ENCODE results near the gene MEX3D. TPM values are rescaled to one million over a fixed set of nuclear protein-coding genes. Genes with fewer than 3 reads are reported as not detected.

MEX3D gene
- total and polyA plus RNA-seq, 5 donors: 4.4 to 12.4 (median 11.0) TPM

DNA sequence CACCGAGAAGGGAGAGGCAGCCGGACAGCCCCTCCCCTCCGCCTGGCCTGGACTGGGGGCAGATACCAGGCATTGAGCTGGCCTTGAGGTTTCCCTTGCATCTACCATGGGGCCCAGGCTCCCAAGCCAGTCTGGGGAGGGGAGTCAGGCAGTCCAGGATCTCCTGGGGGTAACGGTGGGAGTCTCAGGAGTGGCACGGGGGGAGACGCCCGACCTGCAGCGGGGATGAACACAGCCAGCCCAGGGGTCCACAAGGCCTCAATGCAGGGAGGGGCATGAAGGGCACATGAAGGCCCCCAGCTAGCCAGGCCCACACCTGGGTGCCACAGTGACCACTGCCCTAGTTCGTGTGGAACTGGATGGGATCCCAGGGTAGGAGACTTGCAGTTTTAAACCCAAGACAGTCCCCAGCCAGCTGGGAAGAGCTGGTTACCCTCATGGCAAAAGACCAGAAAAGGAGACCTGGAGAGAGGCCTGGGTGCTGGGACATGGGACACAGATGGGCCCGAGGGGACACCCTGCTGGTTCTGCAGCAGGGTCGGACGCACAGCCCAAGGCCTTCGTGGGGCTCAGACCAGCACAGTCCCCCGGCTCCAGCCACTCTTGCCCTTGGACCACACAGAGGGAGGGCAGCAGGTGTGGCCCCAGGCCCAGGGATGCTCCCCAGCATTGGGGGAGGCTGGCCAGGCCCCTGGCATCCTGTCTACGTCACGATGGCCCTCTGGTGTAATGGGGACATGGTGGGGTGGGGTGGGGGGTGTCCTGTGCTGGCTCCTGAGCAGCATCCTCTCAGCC, 41.8 kb upstream of the MEX3D start:
- H3K4me3 ChIP-seq (ENCODE audit: low read length): no peak overlapping the region
- intact Hi-C loops (cut with DNase I): loop anchor here in 2 of 4 donors (5.0 kb wide), 2 partner anchors 37 to 42 kb away; partner anchors contain the start of gene TCF3 (in 1 of the 2)
- WGBS: 87% methylated on average over 16 of the region's 16 CpGs

GRCh38 chr19:1609103-1609396, 40.9 kb upstream of the MEX3D start:
- intact Hi-C loops (cut with DNase I): loop anchor here in 2 of 4 donors (5.0 kb wide), 2 partner anchors 38 to 43 kb away; partner anchors contain the start of gene TCF3 (in 1 of the 2)
- Histone ChIP-seq H3K4me1 (ENCODE audit: control insufficient read depth, insufficient read depth, low read length) (no peaks in the 10 kb centered on the region), H3K27ac (ENCODE audit: low read length) (no peak overlapping the region), H3K27me3 (ENCODE audit: control insufficient read depth, insufficient read depth) (no peaks in the 10 kb centered on the region), H3K4me3 (ENCODE audit: low read length) (no peak overlapping the region), H3K9me3 (ENCODE audit: control insufficient read depth, low read length) (no peaks in the 10 kb centered on the region)
- no peak for ATAC-seq
- no peak for DNase-seq
- WGBS: 45% methylated on average over 10 of the region's 10 CpGs

More for the DNA sequence above, 41.8 kb upstream of the MEX3D start:
- Histone ChIP-seq H3K9me3 (ENCODE audit: control insufficient read depth, low read length) (no peaks in the 10 kb centered on the region), H3K27me3 (ENCODE audit: control insufficient read depth, insufficient read depth) (no peaks in the 10 kb centered on the region), H3K4me1 (ENCODE audit: control insufficient read depth, insufficient read depth, low read length) (no peaks in the 10 kb centered on the region), H3K27ac (ENCODE audit: low read length) (no peak overlapping the region)
- ATAC-seq (no peak), DNase-seq (peak in 1 of 3 donors; percentile 26)

DNA sequence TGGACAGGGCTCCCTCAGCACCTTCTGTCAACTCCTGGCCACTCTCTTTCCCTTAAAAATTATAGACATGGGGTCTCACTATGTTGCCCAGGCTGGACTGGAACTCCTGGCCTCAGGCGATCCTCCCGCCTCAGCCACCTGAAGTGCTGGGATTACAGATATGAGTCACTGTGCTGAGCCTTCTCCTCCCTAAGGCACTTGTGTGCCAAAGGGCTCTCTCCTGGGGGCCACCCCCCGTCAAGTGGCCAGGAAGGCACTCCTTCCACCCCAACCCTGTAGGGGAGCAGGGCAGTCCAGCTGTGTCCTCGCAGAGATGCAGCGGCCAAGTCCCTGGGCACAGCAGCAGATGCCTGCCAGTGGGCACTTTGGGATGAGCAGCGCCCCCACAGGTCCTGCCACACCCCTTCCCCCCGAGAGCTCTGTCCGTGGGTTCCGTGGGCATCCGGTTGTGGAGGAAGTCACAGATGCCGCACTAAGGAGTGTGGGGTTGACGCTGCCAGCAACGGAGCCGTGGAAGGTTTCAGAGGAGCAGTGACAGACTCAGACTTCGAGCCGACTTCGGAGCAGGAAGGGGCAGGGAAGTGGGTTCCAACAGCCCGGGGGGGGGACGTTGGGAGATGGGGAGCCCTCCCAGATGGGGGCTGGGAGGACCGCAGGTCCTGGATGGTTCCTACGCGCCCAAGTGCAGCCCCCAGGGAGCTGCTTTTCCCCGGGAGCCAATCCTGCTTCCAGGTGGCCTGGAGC, 40.4 kb upstream of the MEX3D start:
- no peaks in the 10 kb centered on the region for H3K9me3 ChIP-seq (ENCODE audit: control insufficient read depth, low read length)
- H3K27me3 ChIP-seq (ENCODE audit: control insufficient read depth, insufficient read depth): no peaks in the 10 kb centered on the region
- ATAC-seq (no peak), DNase-seq (peak in 2 of 3 donors; percentile 52 to 63)
- no peak overlapping the region for H3K4me3 ChIP-seq (ENCODE audit: low read length)
- H3K4me1 ChIP-seq (ENCODE audit: control insufficient read depth, insufficient read depth, low read length): no peaks in the 10 kb centered on the region
- intact Hi-C loops (cut with DNase I): loop anchor here in 2 of 4 donors (5.0 kb wide), 2 partner anchors 39 to 44 kb away; partner anchors contain the start of gene TCF3 (in 1 of the 2)
- WGBS: 57% methylated on average over 23 of the region's 23 CpGs
- no peak overlapping the region for H3K27ac ChIP-seq (ENCODE audit: low read length)

- H3K27me3 ChIP-seq (ENCODE audit: control insufficient read depth, insufficient read depth): no peaks in the 10 kb centered on the region
- peak; percentile 6 to 15 for ATAC-seq
- peaks cover 3% of the 10 kb centered on the region for H3K4me1 ChIP-seq (ENCODE audit: control insufficient read depth, insufficient read depth, low read length)
- intact Hi-C loops (cut with DNase I): loop anchor here in 2 of 4 donors (5.0 kb wide), 2 partner anchors 41 to 46 kb away; partner anchors contain the start of gene TCF3 (in 1 of the 2)
- no peaks in the 10 kb centered on the region for H3K9me3 ChIP-seq (ENCODE audit: control insufficient read depth, low read length)
- peak overlapping the region; percentile 51 for H3K4me3 ChIP-seq (ENCODE audit: low read length)
- WGBS: 12% methylated on average over 16 of the region's 16 CpGs
- DNase-seq: no peak
- peak overlapping the region; percentile 92 for H3K27ac ChIP-seq (ENCODE audit: low read length)
These were observed 38.1 kb upstream of the MEX3D start for GRCh38 chr19:1606138-1606651.

- peak; percentile 95 to 97 for ATAC-seq
- Histone ChIP-seq H3K4me3 (ENCODE audit: low read length) (peak within 1 kb of the TSS; percentile 96), H3K27me3 (ENCODE audit: control insufficient read depth, insufficient read depth) (no peaks in the 10 kb centered on the region), H3K27ac (ENCODE audit: low read length) (peak within 1 kb of the TSS; percentile 92), H3K4me1 (ENCODE audit: control insufficient read depth, insufficient read depth, low read length) (peaks cover 3% of the 10 kb centered on the region), H3K9me3 (ENCODE audit: control insufficient read depth, low read length) (no peaks in the 10 kb centered on the region)
- intact Hi-C loops (cut with DNase I): loop anchor here in 2 of 4 donors (5.0 kb wide), 2 partner anchors 42 to 47 kb away; partner anchors contain the start of gene TCF3 (in 1 of the 2)
- under 1% methylated on average over 78 of the region's 79 CpGs for WGBS
- peak; percentile 96 to 98 (median 98) for DNase-seq
These were observed 37.4 kb upstream of the MEX3D start, which contains the start of gene UQCR11 for GRCh38 chr19:1605236-1606137. Gene UQCR11 (minus strand): TSS chr19:1605462. CDS start chr19:1605409, 53 bp downstream.

GRCh38 chr19:1602091-1602707, 34.1 kb upstream of the MEX3D start:
- 95% methylated on average over 21 of the region's 21 CpGs for WGBS
- H3K27ac ChIP-seq (ENCODE audit: low read length): no peak overlapping the region
- H3K27me3 ChIP-seq (ENCODE audit: control insufficient read depth, insufficient read depth): no peaks in the 10 kb centered on the region
- H3K4me1 ChIP-seq (ENCODE audit: control insufficient read depth, insufficient read depth, low read length): peaks cover 3% of the 10 kb centered on the region
- intact Hi-C loops (cut with DNase I): no loop called here
- H3K4me3 ChIP-seq (ENCODE audit: low read length): no peak overlapping the region
- no peak for DNase-seq
- no peaks in the 10 kb centered on the region for H3K9me3 ChIP-seq (ENCODE audit: control insufficient read depth, low read length)
- no peak for ATAC-seq

DNA sequence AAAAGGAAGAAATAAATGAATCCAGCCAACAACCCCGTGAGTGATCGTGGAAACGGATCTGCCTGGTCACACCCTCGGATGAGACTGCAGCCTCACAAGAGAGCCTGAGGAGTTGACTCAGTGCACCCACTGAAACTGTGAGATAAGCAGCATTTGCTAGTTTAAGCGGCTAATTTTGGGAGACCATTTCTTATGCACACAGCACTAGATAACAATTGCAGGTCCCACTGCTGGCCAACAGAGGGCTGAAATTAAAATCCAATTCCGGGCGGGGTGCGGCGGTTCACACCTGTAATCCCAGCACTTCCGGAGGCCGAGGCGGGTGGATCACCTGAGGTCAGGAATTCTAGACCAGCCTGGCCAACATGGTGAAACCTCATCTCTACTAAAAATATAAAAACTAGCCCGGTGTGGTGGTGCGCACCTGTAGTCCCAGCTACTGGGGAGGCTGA, 33.5 kb upstream of the MEX3D start:
- 94% methylated on average over 14 of the region's 14 CpGs for WGBS
- intact Hi-C loops (cut with DNase I): no loop called here

GRCh38 chr19:1599460-1599846, 31.3 kb upstream of the MEX3D start:
- Histone ChIP-seq H3K4me3 (ENCODE audit: low read length) (no peak overlapping the region), H3K9me3 (ENCODE audit: control insufficient read depth, low read length) (no peaks in the 10 kb centered on the region), H3K4me1 (ENCODE audit: control insufficient read depth, insufficient read depth, low read length) (peaks cover 3% of the 10 kb centered on the region), H3K27me3 (ENCODE audit: control insufficient read depth, insufficient read depth) (no peaks in the 10 kb centered on the region), H3K27ac (ENCODE audit: low read length) (no peak overlapping the region)
- DNase-seq: no peak
- 94% methylated on average over 15 of the region's 15 CpGs for WGBS
- intact Hi-C loops (cut with DNase I): no loop called here
- ATAC-seq: peak; percentile 12 to 22

More for the DNA sequence above, 33.5 kb upstream of the MEX3D start:
- no peak for ATAC-seq
- no peak overlapping the region for H3K27ac ChIP-seq (ENCODE audit: low read length)
- no peaks in the 10 kb centered on the region for H3K9me3 ChIP-seq (ENCODE audit: control insufficient read depth, low read length)
- H3K4me1 ChIP-seq (ENCODE audit: control insufficient read depth, insufficient read depth, low read length): peaks cover 3% of the 10 kb centered on the region
- DNase-seq: no peak
- H3K27me3 ChIP-seq (ENCODE audit: control insufficient read depth, insufficient read depth): no peaks in the 10 kb centered on the region
- no peak overlapping the region for H3K4me3 ChIP-seq (ENCODE audit: low read length)

DNA sequence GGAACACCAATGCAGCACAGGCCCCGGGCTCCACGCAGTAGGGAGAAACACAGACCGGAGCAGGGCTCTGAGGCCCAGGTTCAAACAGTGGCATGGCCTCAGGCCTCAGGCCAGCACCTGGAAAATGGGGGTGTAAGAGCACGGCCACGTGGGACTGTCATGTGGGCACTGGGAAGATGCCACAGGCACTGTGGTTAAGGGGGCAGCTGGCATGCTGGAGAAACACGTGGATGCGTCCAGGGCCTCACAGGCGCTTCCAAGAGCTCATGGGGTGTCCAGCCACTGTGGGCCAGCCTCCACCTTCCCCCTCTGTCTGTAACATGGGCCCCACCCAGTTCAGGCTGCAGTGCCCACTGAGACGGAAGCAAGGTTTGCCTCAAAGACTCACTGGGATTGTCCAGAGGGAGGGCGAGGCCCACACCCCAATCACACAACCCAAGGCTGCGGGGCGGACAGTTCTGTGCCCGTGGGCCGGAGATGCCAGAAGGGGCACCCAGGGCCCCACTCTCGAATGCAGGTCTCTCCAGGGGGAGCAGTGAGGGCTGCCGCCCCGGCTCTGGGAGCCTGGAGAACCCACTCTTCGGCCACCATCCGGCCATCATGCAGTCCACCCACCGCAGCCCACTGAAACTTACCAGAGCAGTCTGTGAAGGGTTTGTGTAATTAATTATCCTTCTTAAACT, 30.8 kb upstream of the MEX3D start:
- peak in 1 of 2 donors; percentile 4 for ATAC-seq
- intact Hi-C loops (cut with DNase I): no loop called here
- 89% methylated on average over 20 of the region's 20 CpGs for WGBS
- H3K27me3 ChIP-seq (ENCODE audit: control insufficient read depth, insufficient read depth): no peaks in the 10 kb centered on the region
- H3K4me1 ChIP-seq (ENCODE audit: control insufficient read depth, insufficient read depth, low read length): peaks cover 3% of the 10 kb centered on the region
- no peak for DNase-seq
- H3K9me3 ChIP-seq (ENCODE audit: control insufficient read depth, low read length): no peaks in the 10 kb centered on the region
- H3K4me3 ChIP-seq (ENCODE audit: low read length): no peak overlapping the region
- H3K27ac ChIP-seq (ENCODE audit: low read length): no peak overlapping the region

All from right cardiac atrium (tissue), 5 donors.